ENCODE data around the gene C11orf54. TPM values are rescaled to one million over a fixed set of nuclear protein-coding genes. Genes with fewer than 3 reads are reported as not detected.

C11orf54 gene
- total and polyA plus RNA-seq, 10 of the 15 experiments (the other 5 are each of a cell fraction or from before 2014, with no cell fraction given), result 15.1 to 32.3 (median 26.8) TPM

GRCh38 chr11:93734427-93735222 is 6.8 kb upstream of the C11orf54 start:
- H3K4me2 ChIP-seq (ENCODE audit: control insufficient read depth, insufficient read depth), result peak overlapping the region; percentile 56
- intact Hi-C loops (cut with micrococcal nuclease; ENCODE audit: unreplicated experiment), result no loop called here
- SMC1A ChIA-PET (ENCODE audit: uncharacterized antibody, unreplicated experiment), result interaction anchor here (2.0 to 7.8 kb wide), 4 partner anchors 7 to 49 kb away, joined by 5 to 74 read pairs (median 28); partner anchors contain the start of genes C11orf54, MED17 and TAF1D

More at GRCh38 chr11:93734427-93735222, 6.8 kb upstream of the C11orf54 start:
- H3K4me3 ChIP-seq, result peak overlapping the region; percentile 36
- WGBS (ENCODE audit: insufficient coverage, insufficient replicate concordance, low lambda C conversion rate, missing lambda C conversion rate), result 0% methylated on average over 1 of the region's 1 CpG
- ChIA-PET POLR2A (interaction anchor here (0.8 to 1.0 kb wide), 2 partner anchors 10 to 24 kb away, joined by 3 read pairs; no protein-coding TSS in a partner anchor), CTCF (interaction anchor here (0.6 to 1.8 kb wide), 2 partner anchors 9 to 237 kb away, joined by 3 to 5 read pairs; no protein-coding TSS in a partner anchor), RAD21 (ENCODE audit: unreplicated experiment) (interaction anchor here (4.5 kb wide), 1 partner anchor 49 kb away, joined by 15 read pairs; the partner anchor contains the start of gene MED17)
- ATAC-seq (peak; percentile 35), DNase-seq (ENCODE audit: low read depth, low spot score) (no peak), FAIRE-seq (no peak)
- no TSS peak for BruUV-seq (replicated peaks)
- no peaks in the 10 kb centered on the region for H3K27me3 ChIP-seq (replicated peaks in 1 of 2; ENCODE audit: control insufficient read depth in 2 of 2, insufficient read depth in 2 of 2, low read length in 1 of 2)
- TF ChIP-seq POLR2AphosphoS5 (IDR thresholded peaks at IDR 0.05; ENCODE audit: low read length), result 0 out of 2 replicates have a peak, but pooled peaks have one; percentile 31
- TF ChIP-seq STAT1 (conservative IDR thresholded peaks at IDR 0.05), result no peak
- 0 out of 2 replicates have a peak, but pooled peaks have one; percentile 34 for TF ChIP-seq POLR2AphosphoS2 (IDR thresholded peaks at IDR 0.05; ENCODE audit: low read depth, low read length)
- TF ChIP-seq, protein P1, sequence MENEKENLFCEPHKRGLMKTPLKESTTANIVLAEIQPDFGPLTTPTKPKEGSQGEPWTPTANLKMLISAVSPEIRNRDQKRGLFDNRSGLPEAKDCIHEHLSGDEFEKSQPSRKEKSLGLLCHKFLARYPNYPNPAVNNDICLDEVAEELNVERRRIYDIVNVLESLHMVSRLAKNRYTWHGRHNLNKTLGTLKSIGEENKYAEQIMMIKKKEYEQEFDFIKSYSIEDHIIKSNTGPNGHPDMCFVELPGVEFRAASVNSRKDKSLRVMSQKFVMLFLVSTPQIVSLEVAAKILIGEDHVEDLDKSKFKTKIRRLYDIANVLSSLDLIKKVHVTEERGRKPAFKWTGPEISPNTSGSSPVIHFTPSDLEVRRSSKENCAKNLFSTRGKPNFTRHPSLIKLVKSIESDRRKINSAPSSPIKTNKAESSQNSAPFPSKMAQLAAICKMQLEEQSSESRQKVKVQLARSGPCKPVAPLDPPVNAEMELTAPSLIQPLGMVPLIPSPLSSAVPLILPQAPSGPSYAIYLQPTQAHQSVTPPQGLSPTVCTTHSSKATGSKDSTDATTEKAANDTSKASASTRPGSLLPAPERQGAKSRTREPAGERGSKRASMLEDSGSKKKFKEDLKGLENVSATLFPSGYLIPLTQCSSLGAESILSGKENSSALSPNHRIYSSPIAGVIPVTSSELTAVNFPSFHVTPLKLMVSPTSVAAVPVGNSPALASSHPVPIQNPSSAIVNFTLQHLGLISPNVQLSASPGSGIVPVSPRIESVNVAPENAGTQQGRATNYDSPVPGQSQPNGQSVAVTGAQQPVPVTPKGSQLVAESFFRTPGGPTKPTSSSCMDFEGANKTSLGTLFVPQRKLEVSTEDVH (IDR thresholded peaks at IDR 0.05; ENCODE audit: low read depth, partially characterized antibody), result peak; percentile 25
- H3K36me3 ChIP-seq (ENCODE audit: control insufficient read depth in 2 of 2, insufficient read depth in 2 of 2, low read length in 1 of 2), result peaks cover 9 to 33% of the 10 kb centered on the region in 2 experiments
- H3K27ac ChIP-seq (ENCODE audit: control insufficient read depth, insufficient read depth), result no peak overlapping the region
- H3K9ac ChIP-seq (ENCODE audit: control insufficient read depth, insufficient read depth, low read length), result no peak overlapping the region
- in situ Hi-C loops (cut with MboI), result no loop called here
- H3K4me1 ChIP-seq (ENCODE audit: control insufficient read depth, insufficient read depth, low read length), result no peaks in the 10 kb centered on the region; the same call in none of the 2 replicates
- no peaks in the 10 kb centered on the region for H4K20me1 ChIP-seq (ENCODE audit: control insufficient read depth, insufficient read depth)
- H2AFZ ChIP-seq (ENCODE audit: control insufficient read depth, low read depth, low read length), result no peak overlapping the region
- peaks cover 66% of the 10 kb centered on the region for H3K79me2 ChIP-seq (ENCODE audit: control insufficient read depth, insufficient read depth, low read length)
- H3K9me3 ChIP-seq (replicated peaks; ENCODE audit: control insufficient read depth, insufficient read depth, low read length), result no peaks in the 10 kb centered on the region
